ENCODE measurements around the gene DBH.

DBH gene

DNA sequence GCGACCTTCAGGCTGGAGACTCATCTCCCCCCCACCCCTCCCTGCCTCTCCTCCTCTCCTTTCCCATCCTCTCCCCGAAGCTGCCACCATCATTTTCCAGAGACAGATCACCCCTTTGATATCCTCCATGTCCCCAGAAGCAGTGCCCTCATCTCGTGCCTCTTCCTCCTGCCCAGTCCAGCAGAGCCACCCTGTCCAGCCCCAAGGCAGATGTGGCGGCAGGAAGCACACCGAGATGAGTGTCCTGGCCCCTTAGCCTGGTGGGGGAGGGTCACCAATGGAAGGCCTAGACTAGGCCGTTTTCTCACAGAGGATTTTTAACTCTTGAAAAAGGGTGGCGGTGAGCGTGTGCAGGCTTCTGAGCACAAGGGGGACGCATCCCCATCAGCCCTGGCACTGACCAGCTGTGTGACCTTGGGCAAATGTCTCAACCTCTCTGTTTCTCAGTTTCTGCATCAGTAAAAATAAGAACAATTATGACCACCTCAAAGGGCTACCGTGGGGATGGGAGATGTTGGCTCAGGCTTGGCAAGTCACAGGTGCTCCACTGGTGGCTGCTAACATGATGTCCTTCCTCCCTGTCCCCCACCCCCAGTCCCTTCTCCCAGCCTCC, 53.1 kb downstream of the DBH start:
- no peak for TF ChIP-seq TAF1 (IDR thresholded peaks at IDR 0.05; ENCODE audit: borderline replicate concordance, insufficient read depth, low read length)
- TF ChIP-seq, protein P1, sequence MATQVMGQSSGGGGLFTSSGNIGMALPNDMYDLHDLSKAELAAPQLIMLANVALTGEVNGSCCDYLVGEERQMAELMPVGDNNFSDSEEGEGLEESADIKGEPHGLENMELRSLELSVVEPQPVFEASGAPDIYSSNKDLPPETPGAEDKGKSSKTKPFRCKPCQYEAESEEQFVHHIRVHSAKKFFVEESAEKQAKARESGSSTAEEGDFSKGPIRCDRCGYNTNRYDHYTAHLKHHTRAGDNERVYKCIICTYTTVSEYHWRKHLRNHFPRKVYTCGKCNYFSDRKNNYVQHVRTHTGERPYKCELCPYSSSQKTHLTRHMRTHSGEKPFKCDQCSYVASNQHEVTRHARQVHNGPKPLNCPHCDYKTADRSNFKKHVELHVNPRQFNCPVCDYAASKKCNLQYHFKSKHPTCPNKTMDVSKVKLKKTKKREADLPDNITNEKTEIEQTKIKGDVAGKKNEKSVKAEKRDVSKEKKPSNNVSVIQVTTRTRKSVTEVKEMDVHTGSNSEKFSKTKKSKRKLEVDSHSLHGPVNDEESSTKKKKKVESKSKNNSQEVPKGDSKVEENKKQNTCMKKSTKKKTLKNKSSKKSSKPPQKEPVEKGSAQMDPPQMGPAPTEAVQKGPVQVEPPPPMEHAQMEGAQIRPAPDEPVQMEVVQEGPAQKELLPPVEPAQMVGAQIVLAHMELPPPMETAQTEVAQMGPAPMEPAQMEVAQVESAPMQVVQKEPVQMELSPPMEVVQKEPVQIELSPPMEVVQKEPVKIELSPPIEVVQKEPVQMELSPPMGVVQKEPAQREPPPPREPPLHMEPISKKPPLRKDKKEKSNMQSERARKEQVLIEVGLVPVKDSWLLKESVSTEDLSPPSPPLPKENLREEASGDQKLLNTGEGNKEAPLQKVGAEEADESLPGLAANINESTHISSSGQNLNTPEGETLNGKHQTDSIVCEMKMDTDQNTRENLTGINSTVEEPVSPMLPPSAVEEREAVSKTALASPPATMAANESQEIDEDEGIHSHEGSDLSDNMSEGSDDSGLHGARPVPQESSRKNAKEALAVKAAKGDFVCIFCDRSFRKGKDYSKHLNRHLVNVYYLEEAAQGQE (IDR thresholded peaks at IDR 0.05; ENCODE audit: insufficient read depth in 1 of 2, low read depth in 2 of 2, low read length in 2 of 2): no peak
- TF ChIP-seq POLR2AphosphoS5 (IDR thresholded peaks at IDR 0.05; ENCODE audit: low read depth, low read length): no peak

DNA sequence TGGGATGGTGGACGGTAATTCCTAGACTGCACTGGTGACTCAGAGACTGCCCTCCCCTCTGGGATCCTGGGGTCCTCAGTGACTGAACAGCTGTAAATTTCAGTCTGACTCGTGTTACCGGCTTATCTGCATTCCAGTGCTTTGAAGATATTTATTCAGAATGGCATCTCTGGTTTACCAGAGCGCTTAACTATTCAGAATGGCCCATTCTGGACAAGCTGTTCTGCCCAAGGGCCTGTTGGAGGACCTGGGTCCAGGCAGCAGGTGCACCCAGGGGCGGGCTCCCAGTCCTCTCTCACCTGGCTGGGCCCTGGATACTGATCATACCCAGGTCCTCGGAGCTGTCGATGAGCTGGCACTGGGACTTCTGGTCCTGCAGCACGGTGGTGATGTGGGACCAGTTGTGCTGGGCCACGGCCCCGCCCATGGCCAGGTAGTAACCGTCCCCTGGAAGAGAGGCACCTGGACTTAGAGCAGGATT, 54.0 kb downstream of the DBH start:
- no peak for TF ChIP-seq FOXP2 (optimal IDR thresholded peaks at IDR 0.05; ENCODE audit: borderline replicate concordance, extremely low read depth, extremely low read length, insufficient read depth)
- TF ChIP-seq, protein P1 (IDR thresholded peaks at IDR 0.05; ENCODE audit: insufficient read depth in 1 of 2, low read depth in 2 of 2, low read length in 2 of 2): no peak
- TF ChIP-seq TAF1 (IDR thresholded peaks at IDR 0.05; ENCODE audit: borderline replicate concordance, insufficient read depth, low read length): no peak
- TF ChIP-seq POLR2AphosphoS5 (IDR thresholded peaks at IDR 0.05; ENCODE audit: low read depth, low read length): no peak
- no peak for TF ChIP-seq SIN3A (IDR thresholded peaks at IDR 0.05; ENCODE audit: borderline replicate concordance, insufficient read depth, low read length)

DNA sequence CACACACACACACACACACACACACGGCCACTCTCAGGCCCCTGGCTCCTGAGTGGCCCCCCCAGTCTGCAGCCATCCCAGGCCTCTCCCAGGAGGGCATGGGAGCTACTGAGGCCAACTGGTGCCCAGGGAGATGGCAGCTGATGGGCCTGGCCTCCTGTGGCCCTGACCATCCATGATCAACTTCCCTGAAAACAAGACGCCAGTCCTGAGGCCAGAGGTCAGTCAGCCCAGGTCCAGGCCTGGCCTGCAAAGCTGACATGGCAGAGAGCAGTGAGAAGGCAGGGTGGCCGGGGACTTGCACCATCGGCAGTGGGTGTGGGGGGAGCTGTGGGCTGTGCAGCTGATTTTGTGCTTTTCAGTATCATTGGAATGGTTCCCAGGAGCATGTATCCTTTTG, 55.0 kb downstream of the DBH start:
- TF ChIP-seq POLR2AphosphoS5 (IDR thresholded peaks at IDR 0.05; ENCODE audit: low read depth, low read length): no peak
- TF ChIP-seq SIN3A (IDR thresholded peaks at IDR 0.05; ENCODE audit: borderline replicate concordance, insufficient read depth, low read length): no peak
- TF ChIP-seq FOXP2 (optimal IDR thresholded peaks at IDR 0.05; ENCODE audit: borderline replicate concordance, extremely low read depth, extremely low read length, insufficient read depth): no peak
- TF ChIP-seq, protein P1 (IDR thresholded peaks at IDR 0.05; ENCODE audit: insufficient read depth in 1 of 2, low read depth in 2 of 2, low read length in 2 of 2): no peak
- TF ChIP-seq TAF1 (IDR thresholded peaks at IDR 0.05; ENCODE audit: borderline replicate concordance, insufficient read depth, low read length): no peak

DNA sequence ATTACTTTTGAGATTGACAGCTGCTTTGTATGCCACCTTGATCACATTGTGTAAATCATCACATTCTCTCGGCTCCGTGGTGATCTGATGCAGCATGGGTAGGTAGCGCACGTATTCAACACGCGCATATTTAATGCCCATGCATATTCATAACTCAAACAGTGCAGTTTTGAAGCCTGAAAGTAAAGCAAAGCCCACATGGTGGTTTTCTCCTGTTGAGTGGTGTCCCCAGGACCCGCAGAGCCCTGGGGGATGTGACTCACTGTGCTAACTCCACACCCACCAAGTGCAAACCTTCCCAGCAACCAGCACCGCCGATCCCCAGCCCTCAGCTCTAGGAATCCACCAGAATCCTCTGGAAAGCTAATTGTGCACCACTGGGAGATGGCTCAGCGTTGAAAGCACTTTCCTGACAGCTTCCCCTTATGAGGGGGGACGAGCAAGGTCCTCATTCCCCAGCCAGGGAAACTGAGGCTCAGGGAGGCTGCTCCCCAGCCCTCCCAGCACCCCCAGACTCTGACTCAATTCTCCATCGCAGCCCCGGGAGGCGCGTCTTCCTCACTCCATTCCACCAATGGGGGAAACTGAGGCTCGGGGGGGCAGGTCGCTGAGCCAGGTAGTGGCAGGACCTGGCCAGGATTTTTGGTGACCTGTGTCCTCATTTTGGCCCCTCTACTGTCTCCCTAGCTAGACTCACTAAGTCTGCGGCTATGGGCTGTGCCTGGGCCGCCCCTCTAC, 55.6 kb downstream of the DBH start:
- no peak for TF ChIP-seq FOXP2 (optimal IDR thresholded peaks at IDR 0.05; ENCODE audit: borderline replicate concordance, extremely low read depth, extremely low read length, insufficient read depth)
- TF ChIP-seq POLR2AphosphoS5 (IDR thresholded peaks at IDR 0.05; ENCODE audit: low read depth, low read length): no peak
- TF ChIP-seq, protein P1 (IDR thresholded peaks at IDR 0.05; ENCODE audit: insufficient read depth in 1 of 2, low read depth in 2 of 2, low read length in 2 of 2): no peak
- TF ChIP-seq TAF1 (IDR thresholded peaks at IDR 0.05; ENCODE audit: borderline replicate concordance, insufficient read depth, low read length): no peak
- TF ChIP-seq SIN3A (IDR thresholded peaks at IDR 0.05; ENCODE audit: borderline replicate concordance, insufficient read depth, low read length): no peak
